NCI-H2107 treated with DMSO at 0.1 percent for 48 hours (cell line): ENCODE measurements around the gene VMP1.
"Not testable (repeated sequence)": the region's sequence is repeated elsewhere in the genome, so short reads cannot be mapped to it uniquely, and the experiment has no call there.

Experiments used
- DNase-seq: peaks from one replicate; lab custom pipeline; 2025; ENCODE audit not compliant: unreplicated experiment; lab: John Stamatoyannopoulos, UW

VMP1 gene

GRCh38 chr17:59776577-59776976 lies 69.1 kb downstream of the VMP1 start:
- DNase-seq: no peak

GRCh38 chr17:59777033-59777432 lies 69.6 kb downstream of the VMP1 start:
- DNase-seq: no peak

DNA sequence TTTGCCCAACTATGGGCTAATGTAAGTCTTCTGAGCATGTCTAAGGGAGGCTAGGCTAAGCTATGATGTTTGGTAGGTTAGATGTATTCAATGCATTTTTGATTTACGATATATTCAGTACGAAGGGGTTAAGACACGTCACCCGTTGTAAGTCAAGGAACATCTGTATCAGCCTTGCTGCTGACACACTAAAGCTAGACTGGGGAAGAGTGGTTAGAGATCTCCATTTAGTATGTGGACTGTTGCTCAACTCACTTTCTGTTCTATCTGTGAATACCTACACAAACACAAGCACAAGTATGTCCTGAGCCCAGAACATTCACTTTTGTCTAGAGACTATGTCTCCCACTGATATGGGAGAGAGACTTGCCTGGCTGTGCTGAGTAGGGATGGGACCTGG lies 71.5 kb downstream of the VMP1 start:
- no peak for DNase-seq

- no peak for DNase-seq
Observed at GRCh38 chr17:59779521-59779920, 72.1 kb downstream of the VMP1 start.

DNA sequence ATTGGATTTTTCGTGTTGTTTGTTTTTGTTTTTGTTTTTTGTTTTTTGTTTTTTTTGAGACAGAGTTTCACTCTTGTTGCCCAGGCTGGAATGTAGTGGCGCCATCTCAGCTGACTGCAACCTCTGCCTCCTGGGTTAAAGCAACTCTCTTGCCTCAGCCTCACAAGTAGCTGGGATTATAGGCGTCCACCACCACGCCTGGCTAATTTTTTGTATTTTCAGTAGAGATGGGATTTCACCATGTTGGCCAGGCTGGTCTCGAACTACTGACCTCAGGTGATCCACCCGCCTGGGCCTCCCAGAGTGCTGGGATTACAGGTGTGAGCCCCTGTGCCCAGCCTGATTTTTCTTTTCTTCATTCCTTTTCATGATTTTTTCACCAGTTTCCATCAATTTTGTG lies 73.1 kb downstream of the VMP1 start:
- DNase-seq: not testable (repeated sequence)

GRCh38 chr17:59783221-59784047 lies 76.0 kb downstream of the VMP1 start:
- DNase-seq: no peak

- DNase-seq: no peak
Observed at GRCh38 chr17:59785091-59785799, 77.8 kb downstream of the VMP1 start.

- no peak for DNase-seq
Observed at GRCh38 chr17:59786213-59786535, 78.7 kb downstream of the VMP1 start.

- DNase-seq: peak; percentile 85
Observed at GRCh38 chr17:59786536-59787319, 79.3 kb downstream of the VMP1 start.

DNA sequence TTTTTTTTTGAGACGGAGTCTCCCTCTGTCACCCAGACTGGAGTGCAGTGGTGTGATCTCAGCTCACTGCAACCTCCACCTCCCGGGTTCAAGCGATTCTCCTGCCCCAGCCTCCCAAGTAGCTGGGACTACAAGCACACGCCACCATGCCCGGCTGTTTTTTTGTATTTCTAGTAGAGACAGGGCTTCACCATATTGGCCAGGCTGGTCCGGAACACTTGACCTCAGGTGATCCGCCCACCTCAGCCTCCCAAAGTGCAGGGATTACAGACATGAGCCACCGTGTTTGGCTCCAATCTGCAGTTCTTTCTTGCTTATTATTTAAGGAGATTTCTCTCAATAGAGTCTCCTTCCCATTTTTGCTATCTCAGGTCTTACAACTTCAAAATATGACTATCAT lies 82.4 kb downstream of the VMP1 start:
- not testable (repeated sequence) for DNase-seq

- not testable (repeated sequence) for DNase-seq
Observed at GRCh38 chr17:59790418-59790817, 83.0 kb downstream of the VMP1 start.

DNA sequence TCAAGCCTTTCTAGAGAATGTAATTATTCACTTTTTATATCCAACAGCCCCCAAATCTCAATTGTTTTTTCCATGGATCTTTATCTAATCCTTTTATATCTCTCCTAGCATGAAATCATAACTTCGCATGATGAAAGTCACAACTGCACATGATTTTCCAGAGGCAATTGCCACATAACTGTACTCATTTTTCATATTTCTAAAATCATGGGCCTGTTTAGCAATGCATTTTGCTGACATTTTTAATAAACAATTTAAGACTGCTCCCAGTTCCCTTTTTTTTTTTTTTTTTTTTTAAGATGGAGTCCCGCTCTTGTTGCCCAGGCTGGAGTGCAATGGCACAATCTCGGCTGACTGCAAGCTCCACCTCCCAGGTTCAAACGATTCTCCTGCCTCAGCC lies 83.5 kb downstream of the VMP1 start:
- no peak for DNase-seq

GRCh38 chr17:59791603-59792457 lies 84.4 kb downstream of the VMP1 start:
- no peak for DNase-seq

- DNase-seq: not testable (repeated sequence)
Observed at GRCh38 chr17:59792458-59792823, 85.0 kb downstream of the VMP1 start.

DNA sequence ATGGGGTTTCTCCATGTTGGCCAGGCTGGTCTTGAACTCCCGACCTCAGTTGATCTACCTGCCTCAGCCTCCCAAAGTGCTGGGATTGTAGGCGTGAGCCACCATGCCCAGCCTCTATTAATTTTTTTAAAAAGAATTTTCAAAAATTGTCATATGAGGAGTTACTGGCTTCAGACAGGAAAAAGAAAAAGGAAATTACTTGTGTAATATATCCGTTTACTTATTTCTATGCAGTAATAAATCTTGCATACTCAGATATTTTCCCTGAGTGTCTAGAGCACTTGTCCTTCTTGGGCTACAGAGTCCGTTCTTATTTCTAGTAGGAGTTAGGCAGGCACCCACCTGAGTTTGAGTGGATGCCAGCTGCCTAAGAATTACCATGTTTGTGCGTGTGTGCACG lies 85.8 kb downstream of the VMP1 start:
- no peak for DNase-seq

GRCh38 chr17:59796138-59796537 lies 88.7 kb downstream of the VMP1 start:
- DNase-seq: no peak

- DNase-seq: no peak
Observed at GRCh38 chr17:59796785-59797205, 89.3 kb downstream of the VMP1 start.

DNA sequence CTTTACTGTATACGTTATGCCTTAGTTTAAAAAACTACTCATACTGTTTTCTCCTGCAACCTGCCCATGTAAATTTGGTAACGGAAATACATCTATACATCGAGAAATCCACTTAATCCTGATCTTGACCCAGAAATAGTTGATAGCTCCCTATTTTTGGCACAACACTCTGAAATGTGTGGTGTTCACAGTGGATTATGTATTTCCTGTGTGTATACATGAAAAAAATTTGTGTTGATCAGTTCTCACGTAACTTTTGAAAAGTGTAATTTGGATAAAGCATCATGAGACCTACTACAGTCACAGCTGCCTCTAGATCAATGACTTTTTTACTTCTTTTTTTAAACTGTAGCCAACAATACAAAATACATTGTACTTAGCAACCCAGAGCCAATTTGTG lies 90.7 kb downstream of the VMP1 start:
- no peak for DNase-seq

GRCh38 chr17:59800530-59800942 lies 93.1 kb downstream of the VMP1 start:
- no peak for DNase-seq

DNA sequence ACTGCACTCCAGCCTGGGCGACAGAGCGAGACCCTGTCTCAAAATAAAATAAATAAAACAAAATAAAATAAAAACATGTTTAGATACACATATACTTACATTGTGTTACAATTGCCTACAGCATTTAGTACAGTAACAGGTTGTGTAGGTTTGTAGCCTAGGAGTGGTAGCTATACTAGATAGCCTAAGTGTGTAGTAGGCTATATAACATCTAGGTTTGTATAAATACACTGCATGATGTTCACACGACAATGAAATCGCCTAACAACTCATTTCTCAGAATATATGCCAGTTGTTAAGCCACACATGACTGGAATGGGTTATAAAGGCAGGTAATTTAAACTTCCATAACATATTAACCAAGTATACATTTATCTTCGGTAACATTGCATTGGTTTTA lies 94.7 kb downstream of the VMP1 start:
- DNase-seq: no peak

DNA sequence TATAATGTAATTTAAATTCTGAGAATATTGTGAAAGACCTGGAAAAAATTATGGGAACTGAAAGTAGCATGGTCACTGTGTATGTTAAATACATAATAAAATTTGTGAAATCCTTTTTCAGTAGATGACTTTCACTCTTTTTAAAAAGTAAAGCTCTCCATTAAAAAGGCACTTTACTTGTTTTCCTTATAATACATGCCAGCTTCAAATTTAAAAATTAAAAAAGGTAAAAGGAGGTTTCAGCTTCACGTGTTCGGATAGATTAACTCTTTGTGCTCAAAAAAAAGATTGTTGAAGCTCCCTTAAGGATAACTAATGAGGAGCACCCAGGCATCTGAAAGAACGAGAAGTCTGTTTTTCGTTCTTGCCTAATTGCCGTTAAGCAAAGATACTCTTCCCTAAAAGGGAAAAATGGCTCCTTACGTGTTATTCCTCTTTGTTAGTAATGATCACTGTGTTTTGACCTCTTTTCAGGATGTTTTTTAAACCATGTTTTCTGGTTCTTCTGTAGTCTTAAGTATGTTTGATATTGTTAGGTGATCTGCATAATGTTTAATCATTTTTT lies 97.5 kb downstream of the VMP1 start:
- no peak for DNase-seq
